IMR-90 (cell line): Measurements from ENCODE around the gene GALNT14. TPM values are rescaled to one million over a fixed set of nuclear protein-coding genes. Genes with fewer than 3 reads are reported as not detected.

Experiments
- ATAC-seq: fragments of 200-7000 bp; cut with Tn5 transposase; 2 replicates; pipeline ENCODE4 v1.9.1; 2020; ENCODE audit warnings: low read depth, mild to moderate bottlenecking, moderate library complexity
- BruUV-seq: library from RNA; stranded (reverse); fragments of 400-500 nt; replicated peaks from 2 replicates; lab custom pipeline; 2021; lab: Mats Ljungman, UMichigan
- CTCF ChIA-PET: fragments of 300-600 bp; formaldehyde crosslinking; extraction: SDS; loops from one replicate; lab custom pipeline; 2021; ENCODE audit warnings: antibody characterized with exemption; lab: Yijun Ruan, JAX
- POLR2A ChIA-PET: fragments of 300-600 bp; sonication (Branson Sonifier 250); formaldehyde crosslinking; loops from one replicate; lab custom pipeline; 2022; ENCODE audit warnings: antibody characterized with exemption; ENCODE audit not compliant: unreplicated experiment; lab: Charles Lee
- DNase-seq: peaks from one replicate; pipeline ENCODE4 v3.0.0; 2013
- H2AFZ ChIP-seq: replicated peaks from 2 replicates; pipeline ENCODE3; 2013; ENCODE audit warnings: low read length, mild to moderate bottlenecking; ENCODE audit not compliant: poor library complexity
- H2AK5ac ChIP-seq: 2 replicates; pipeline ENCODE4 v1.6.1; 2013; ENCODE audit warnings: low read depth, low read length, inconsistent platforms
- H2AK9ac ChIP-seq: replicated peaks from 2 replicates; pipeline ENCODE3; 2013; ENCODE audit warnings: mild to moderate bottlenecking, low read depth, low read length, moderate library complexity; ENCODE audit not compliant: poor library complexity
- H2BK120ac ChIP-seq: 2 replicates; pipeline ENCODE4 v1.6.1; 2013; ENCODE audit warnings: low read depth, low read length, inconsistent platforms
- H2BK15ac ChIP-seq: 3 replicates; pipeline ENCODE4 v1.6.1; 2013; ENCODE audit warnings: low read depth, low read length, inconsistent platforms
- H2BK20ac ChIP-seq: 2 replicates; pipeline ENCODE4 v1.6.1; 2013; ENCODE audit warnings: low read depth, mild to moderate bottlenecking, inconsistent platforms, low read length, moderate library complexity
- H2BK5ac ChIP-seq: 2 replicates; pipeline ENCODE4 v1.6.1; 2013; ENCODE audit warnings: mild to moderate bottlenecking, low read depth, low read length, inconsistent platforms; ENCODE audit not compliant: poor library complexity, severe bottlenecking
- H3K14ac ChIP-seq: replicated peaks from 2 replicates; pipeline ENCODE4 v1.6.1; 2013; ENCODE audit warnings: low read depth, low read length, inconsistent platforms
- H3K18ac ChIP-seq: 2 replicates; pipeline ENCODE4 v1.6.1; 2013; ENCODE audit warnings: low read depth, low read length, control low read depth
- H3K23ac ChIP-seq: 2 replicates; pipeline ENCODE4 v1.6.1; 2013; ENCODE audit warnings: low read depth, low read length, inconsistent platforms
- H3K27ac ChIP-seq: 2 replicates; pipeline ENCODE4 v1.5.1; 2013; ENCODE audit warnings: mild to moderate bottlenecking, control low read depth, low read length; ENCODE audit not compliant: insufficient read depth
- H3K27me3 ChIP-seq: 2 replicates; pipeline ENCODE4 v1.6.1; 2013; ENCODE audit warnings: low read length; ENCODE audit not compliant: control insufficient read depth, insufficient read depth
- H3K36me3 ChIP-seq: 2 replicates; pipeline ENCODE4 v1.6.1; 2013; ENCODE audit warnings: low read length, mixed read lengths; ENCODE audit not compliant: control insufficient read depth, insufficient read depth
- H3K4ac ChIP-seq: 2 replicates; pipeline ENCODE4 v1.6.1; 2013; ENCODE audit warnings: low read depth, low read length, inconsistent platforms
- H3K4me1 ChIP-seq: 2 replicates; pipeline ENCODE4 v1.6.1; 2013; ENCODE audit warnings: low read length, mixed read lengths; ENCODE audit not compliant: control insufficient read depth, insufficient read depth
- H3K4me2 ChIP-seq: 2 replicates; pipeline ENCODE4 v1.6.1; 2013; ENCODE audit warnings: low read depth, mild to moderate bottlenecking, control low read depth, low read length, moderate library complexity
- H3K4me3 ChIP-seq: 2 replicates; pipeline ENCODE4 v1.5.1; 2013; ENCODE audit warnings: low read depth, mild to moderate bottlenecking, control low read depth, low read length, moderate library complexity; ENCODE audit not compliant: insufficient read depth
- H3K56ac ChIP-seq: 2 replicates; pipeline ENCODE4 v1.6.1; 2013; ENCODE audit warnings: low read length, inconsistent platforms; ENCODE audit not compliant: insufficient read depth; ENCODE audit errors: extremely low read depth
- H3K79me1 ChIP-seq, 2 experiments: 2 replicates each; pipeline ENCODE4 v1.6.1; 2013; ENCODE audit warnings: low read length in 2 of 2, inconsistent platforms in 1 of 2, low read depth in 1 of 2
- H3K9ac ChIP-seq: 2 replicates; pipeline ENCODE4 v1.6.1; 2013; ENCODE audit warnings: low read depth, low read length, control low read depth
- H3K9me1 ChIP-seq: 2 replicates; pipeline ENCODE4 v1.6.1; 2013; ENCODE audit warnings: low read length, inconsistent platforms; ENCODE audit not compliant: insufficient read depth
- H3K9me3 ChIP-seq: 2 replicates; pipeline ENCODE4 v1.6.1; 2013; ENCODE audit warnings: low read length; ENCODE audit not compliant: control insufficient read depth, insufficient read depth
- H4K20me1 ChIP-seq: 2 replicates; pipeline ENCODE4 v1.6.1; 2013; ENCODE audit warnings: low read length, inconsistent platforms; ENCODE audit not compliant: insufficient read depth
- H4K5ac ChIP-seq: 2 replicates; pipeline ENCODE4 v1.6.1; 2013; ENCODE audit warnings: mild to moderate bottlenecking, low read depth, low read length, control low read depth
- H4K8ac ChIP-seq, 2 experiments: 2 replicates each; pipeline ENCODE4 v1.6.1; 2013; ENCODE audit warnings: low read depth in 2 of 2, low read length in 2 of 2, control low read depth in 1 of 2, inconsistent platforms in 1 of 2
- H4K91ac ChIP-seq: 2 replicates; pipeline ENCODE4 v1.6.1; 2013; ENCODE audit warnings: low read depth, low read length, inconsistent platforms; ENCODE audit not compliant: insufficient read depth
- BHLHE40 ChIP-seq: fragments of 150-350 bp; IDR thresholded peaks from 2 replicates; pipeline ENCODE4 v1.6.1; 2016; ENCODE audit warnings: mild to moderate bottlenecking, low read depth, low read length
- CEBPB ChIP-seq: IDR thresholded peaks from 2 replicates; pipeline ENCODE4 v1.6.1; 2012; ENCODE audit warnings: low read depth, low read length, improper control_type of control experiment
- ELK1 ChIP-seq: fragments of 150-350 bp; IDR thresholded peaks from 2 replicates; pipeline ENCODE4 v1.6.1; 2016; ENCODE audit warnings: low read depth, mild to moderate bottlenecking, low read length, moderate library complexity, borderline replicate concordance
- FOS ChIP-seq: fragments of 150-350 bp; IDR thresholded peaks from 2 replicates; pipeline ENCODE4 v1.6.1; 2016; ENCODE audit warnings: low read depth, low read length
- MAFK ChIP-seq: IDR thresholded peaks from 2 replicates; pipeline ENCODE4 v1.6.1; 2012; ENCODE audit warnings: low read depth, low read length, improper control_type of control experiment
- MAZ ChIP-seq: IDR thresholded peaks from 2 replicates; pipeline ENCODE4 v1.6.1; 2012; ENCODE audit warnings: low read depth, mild to moderate bottlenecking, low read length, improper control_type of control experiment, moderate library complexity, borderline replicate concordance
- NFE2L2 ChIP-seq: fragments of 150-350 bp; IDR thresholded peaks from 2 replicates; pipeline ENCODE4 v1.6.1; 2016; ENCODE audit warnings: low read depth, mild to moderate bottlenecking, low read length
- POLR2A ChIP-seq: IDR thresholded peaks from 2 replicates; pipeline ENCODE4 v1.6.1; 2012; ENCODE audit warnings: mild to moderate bottlenecking, low read depth, low read length
- RAD21 ChIP-seq: IDR thresholded peaks from 2 replicates; pipeline ENCODE4 v1.6.1; 2012; ENCODE audit warnings: low read length, improper control_type of control experiment
- RCOR1 ChIP-seq: IDR thresholded peaks from 2 replicates; pipeline ENCODE4 v1.6.1; 2012; ENCODE audit warnings: mild to moderate bottlenecking, low read length, improper control_type of control experiment; ENCODE audit not compliant: insufficient replicate concordance
- RFX5 ChIP-seq: IDR thresholded peaks from 2 replicates; pipeline ENCODE4 v1.8.0; 2012; ENCODE audit warnings: low read depth, mild to moderate bottlenecking, low read length, moderate library complexity
- SMC3 ChIP-seq: fragments of 150-350 bp; IDR thresholded peaks from 2 replicates; pipeline ENCODE4 v1.6.1; 2016; ENCODE audit warnings: low read depth, mild to moderate bottlenecking, antibody characterized with exemption, low read length, moderate library complexity
- WGBS, 2 experiments: methylation state at CpG; one replicate each; pipeline versions ENCODE4 v1.1.5 to v1.1.7; 2013; ENCODE audit warnings: missing lambda C conversion rate in 2 of 2; ENCODE audit not compliant: insufficient read length in 1 of 2; ENCODE audit errors: extremely low coverage in 2 of 2; 5-methylcytosine and 5-hydroxymethylcytosine counted together
- dilution Hi-C: fragments of 300-500 bp; cut with HindIII; formaldehyde crosslinking; loops from one replicate; pipeline ENCODE4 v1.14.3; 2018; ENCODE audit warnings: low sequenced_read_pairs; ENCODE audit not compliant: unreplicated experiment
- in situ Hi-C: fragments of 300-500 bp; cut with MboI; formaldehyde crosslinking; loops from 3 replicates; pipeline ENCODE4 v1.14.3; 2019; ENCODE audit warnings: low sequenced_read_pairs, inconsistent platforms, mixed read lengths
- intact Hi-C: fragments of 100-400 bp; cut with micrococcal nuclease; formaldehyde crosslinking; loops from 2 replicates; pipeline ENCODE4 v1.10.0; 2022
- polyA plus RNA-seq, 3 experiments: library from polyadenylated mRNA; depleted of rRNA; stranded (reverse); fragments of >200 nt; gene quantifications; 2 replicates each; pipeline ENCODE4 v1.2.3, GENCODE V29; 2012; ENCODE audit warnings: low replicate concordance in 1 of 3
- total RNA-seq: library from RNA; depleted of rRNA; stranded (reverse); fragments of >200 nt; gene quantifications from 2 replicates; pipeline ENCODE4 v1.2.3, GENCODE V29; 2012
- TF ChIP-seq, protein P1 (sequence below): conservative IDR thresholded peaks from 2 replicates; pipeline ENCODE4 v1.5.1; 2012; ENCODE audit warnings: mild to moderate bottlenecking, low read depth, low read length, improper control_type of control experiment

GALNT14 gene
- total and polyA plus RNA-seq, 2 of the 4 experiments (the other 2 are of a cell fraction) = 0.15 to 0.18 TPM

- ChIA-PET CTCF (no interaction called here), POLR2A (no interaction called here)
- H3K4me3 ChIP-seq = no peak overlapping the region
- dilution Hi-C loops = no loop called here
- H3K27me3 ChIP-seq = no peaks in the 10 kb centered on the region; the same call in 1 of the 2 replicates
- H2BK5ac ChIP-seq = no peak overlapping the region
- no peak overlapping the region for H3K27ac ChIP-seq
- intact Hi-C loops = no loop called here
- no peaks in the 10 kb centered on the region for H3K9me3 ChIP-seq
- H3K79me1 ChIP-seq = no peaks in the 10 kb centered on the region
- DNase-seq (no peak), ATAC-seq (no peak)
- no peak overlapping the region for H4K5ac ChIP-seq
- H4K20me1 ChIP-seq = no peaks in the 10 kb centered on the region
- H2BK20ac ChIP-seq = no peak overlapping the region
- no peaks in the 10 kb centered on the region for H3K9me1 ChIP-seq
- H2AK9ac ChIP-seq = no peak overlapping the region
- H3K18ac ChIP-seq = no peak overlapping the region
- H3K4me2 ChIP-seq = no peak overlapping the region
- in situ Hi-C loops = no loop called here
- H3K4ac ChIP-seq = no peak overlapping the region
- no peaks in the 10 kb centered on the region for H3K36me3 ChIP-seq
- no peak overlapping the region for H2BK15ac ChIP-seq
- no peak overlapping the region for H2BK120ac ChIP-seq
- no peak overlapping the region for H3K56ac ChIP-seq
- H3K14ac ChIP-seq = no peak overlapping the region
- H4K91ac ChIP-seq = no peak overlapping the region
- no peak overlapping the region for H3K23ac ChIP-seq
- no peak for TF ChIP-seq MAFK
- TF ChIP-seq, protein P1, sequence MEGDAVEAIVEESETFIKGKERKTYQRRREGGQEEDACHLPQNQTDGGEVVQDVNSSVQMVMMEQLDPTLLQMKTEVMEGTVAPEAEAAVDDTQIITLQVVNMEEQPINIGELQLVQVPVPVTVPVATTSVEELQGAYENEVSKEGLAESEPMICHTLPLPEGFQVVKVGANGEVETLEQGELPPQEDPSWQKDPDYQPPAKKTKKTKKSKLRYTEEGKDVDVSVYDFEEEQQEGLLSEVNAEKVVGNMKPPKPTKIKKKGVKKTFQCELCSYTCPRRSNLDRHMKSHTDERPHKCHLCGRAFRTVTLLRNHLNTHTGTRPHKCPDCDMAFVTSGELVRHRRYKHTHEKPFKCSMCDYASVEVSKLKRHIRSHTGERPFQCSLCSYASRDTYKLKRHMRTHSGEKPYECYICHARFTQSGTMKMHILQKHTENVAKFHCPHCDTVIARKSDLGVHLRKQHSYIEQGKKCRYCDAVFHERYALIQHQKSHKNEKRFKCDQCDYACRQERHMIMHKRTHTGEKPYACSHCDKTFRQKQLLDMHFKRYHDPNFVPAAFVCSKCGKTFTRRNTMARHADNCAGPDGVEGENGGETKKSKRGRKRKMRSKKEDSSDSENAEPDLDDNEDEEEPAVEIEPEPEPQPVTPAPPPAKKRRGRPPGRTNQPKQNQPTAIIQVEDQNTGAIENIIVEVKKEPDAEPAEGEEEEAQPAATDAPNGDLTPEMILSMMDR = no peak
- no peak for TF ChIP-seq RAD21
- TF ChIP-seq NFE2L2 = no peak
- no peak for TF ChIP-seq BHLHE40
- TF ChIP-seq POLR2A = no peak
- no peak for TF ChIP-seq FOS
- no peak for TF ChIP-seq ELK1
- TF ChIP-seq CEBPB = no peak
- no peak for TF ChIP-seq RFX5
- no peak for TF ChIP-seq MAZ
- TF ChIP-seq SMC3 = no peak
- no peak for TF ChIP-seq RCOR1
- no TSS peak for BruUV-seq
- H3K9ac ChIP-seq = no peak overlapping the region
- H2AFZ ChIP-seq = no peak overlapping the region
- H4K8ac ChIP-seq = no peak overlapping the region
- H3K4me1 ChIP-seq = no peaks in the 10 kb centered on the region
- no CpG with 5 or more reads among the region's 13 CpGs for WGBS, 2 experiments
- no peak overlapping the region for H2AK5ac ChIP-seq
Measured at GRCh38 chr2:31058096-31059035, 79.9 kb downstream of the GALNT14 start.
